Endodermal cell (in vitro differentiated cells): Measurements from ENCODE around the gene TAF7. TPM values are rescaled to one million over a fixed set of nuclear protein-coding genes. Genes with fewer than 3 reads are reported as not detected.

ENCODE experiments used
- DNase-seq: peaks from one replicate; pipeline ENCODE4 v3.0.0-alpha.2; 2017
- H3K27ac ChIP-seq: 2 replicates; pipeline ENCODE4 v1.5.1; 2013; ENCODE audit warnings: mild to moderate bottlenecking, low read depth, low read length, moderate library complexity
- H3K27me3 ChIP-seq: 2 replicates; pipeline ENCODE4 v1.6.1; 2013; ENCODE audit warnings: mild to moderate bottlenecking, low read length, moderate library complexity; ENCODE audit not compliant: insufficient read depth, control insufficient read depth, poor library complexity, severe bottlenecking
- H3K36me3 ChIP-seq: 2 replicates; pipeline ENCODE4 v1.7.0; 2013; ENCODE audit warnings: mild to moderate bottlenecking, low read length, moderate library complexity; ENCODE audit not compliant: control insufficient read depth, insufficient read depth
- H3K4me1 ChIP-seq: one replicate; pipeline ENCODE4 v1.7.0; 2013; ENCODE audit warnings: low read length; ENCODE audit not compliant: control insufficient read depth, insufficient read depth
- H3K4me3 ChIP-seq: 2 replicates; pipeline ENCODE4 v1.5.1; 2013; ENCODE audit warnings: mild to moderate bottlenecking, low read length, moderate library complexity
- H3K9ac ChIP-seq: 2 replicates; pipeline ENCODE4 v1.6.1; 2013; ENCODE audit warnings: mild to moderate bottlenecking, low read length, moderate library complexity; ENCODE audit not compliant: poor library complexity, severe bottlenecking; ENCODE audit errors: extremely low read depth
- H3K9me3 ChIP-seq: 2 replicates; pipeline ENCODE4 v1.6.1; 2013; ENCODE audit warnings: mild to moderate bottlenecking, low read length, moderate library complexity; ENCODE audit not compliant: control insufficient read depth
- H3K27ac Mint-ChIP-seq: 2 replicates; pipeline ENCODE4 v1.8.0; 2020; ENCODE audit warnings: mixed read lengths
- H3K27me3 Mint-ChIP-seq: 2 replicates; pipeline ENCODE4 v1.8.0; 2021; ENCODE audit warnings: mild to moderate bottlenecking, mixed read lengths; ENCODE audit not compliant: insufficient read depth
- H3K36me3 Mint-ChIP-seq: 2 replicates; pipeline ENCODE4 v1.8.0; 2020; ENCODE audit warnings: low read depth, mixed read lengths
- H3K4me1 Mint-ChIP-seq: 2 replicates; pipeline ENCODE4 v1.8.0; 2020; ENCODE audit warnings: mixed read lengths
- H3K4me3 Mint-ChIP-seq: 2 replicates; pipeline ENCODE4 v1.8.0; 2020; ENCODE audit warnings: mild to moderate bottlenecking, moderate library complexity, mixed read lengths
- H3K9me3 Mint-ChIP-seq: 2 replicates; pipeline ENCODE4 v1.8.0; 2020; ENCODE audit warnings: mild to moderate bottlenecking, mixed read lengths
- CTCF ChIP-seq: fragments of 200-600 bp; sonication (generic); conservative IDR thresholded peaks from 2 replicates; pipeline ENCODE4 v1.5.0; 2021; ENCODE audit warnings: antibody characterized with exemption, mild to moderate bottlenecking
- WGBS, 2 experiments: methylation state at CpG; one replicate each; pipeline versions ENCODE4 v1.1.5 to v1.1.7; 2013; ENCODE audit warnings: missing lambda C conversion rate in 2 of 2, mixed read lengths in 1 of 2; ENCODE audit not compliant: insufficient coverage in 1 of 2, insufficient read length in 1 of 2; 5-methylcytosine and 5-hydroxymethylcytosine counted together
- total RNA-seq, 2 donors: library from RNA; stranded (reverse); fragmentation: NEBNext Ultra II Directional in 1 of 2; extraction: Animal tissue kit (Norgen Biotek cat#: 25700) in 1 of 2; gene quantifications; 2 replicates in 1 of 2; 3 replicates in 1 of 2; pipeline ENCODE4 v1.2.1, GENCODE V29; 2021

The TAF7 gene
- total RNA-seq, 2 donors from 2014 or later = 85.4 to 99.0 TPM

- Mint-ChIP-seq H3K4me1 (no peaks in the 10 kb centered on the region), H3K27ac (no peak overlapping the region), H3K9me3 (peaks cover 37% of the 10 kb centered on the region), H3K36me3 (peaks cover 14% of the 10 kb centered on the region), H3K4me3 (no peak overlapping the region), H3K27me3 (peaks cover 13% of the 10 kb centered on the region)
- H3K9ac ChIP-seq = no peak overlapping the region
- H3K36me3 ChIP-seq = no peaks in the 10 kb centered on the region
- no peaks in the 10 kb centered on the region for H3K4me1 ChIP-seq
- no peak for TF ChIP-seq CTCF
- 85 to 90% methylated on average over 6 to 8 of the region's 8 CpGs for WGBS, 2 experiments
- H3K27ac ChIP-seq = no peak overlapping the region
- DNase-seq = no peak
- peaks cover 7% of the 10 kb centered on the region for H3K9me3 ChIP-seq
- no peaks in the 10 kb centered on the region for H3K27me3 ChIP-seq
- H3K4me3 ChIP-seq = no peak overlapping the region
Observed at GRCh38 chr5:141328231-141328630, 7.6 kb upstream of the TAF7 start.

- Histone ChIP-seq H3K9ac (peak overlapping the region; percentile 28), H3K4me1 (no peaks in the 10 kb centered on the region), H3K36me3 (no peaks in the 10 kb centered on the region), H3K9me3 (peaks cover 15% of the 10 kb centered on the region), H3K27me3 (no peaks in the 10 kb centered on the region), H3K27ac (no peak overlapping the region), H3K4me3 (peak overlapping the region; percentile 61)
- Mint-ChIP-seq H3K4me1 (no peaks in the 10 kb centered on the region), H3K36me3 (peaks cover 9% of the 10 kb centered on the region), H3K27me3 (peaks cover 13% of the 10 kb centered on the region), H3K9me3 (peaks cover 23% of the 10 kb centered on the region), H3K4me3 (peak overlapping the region; percentile 71), H3K27ac (peak overlapping the region; percentile 98)
- DNase-seq = peak; percentile 91
- peak; percentile 89 for TF ChIP-seq CTCF
- 75 to 84% methylated on average over 27 of the region's 27 CpGs for WGBS, 2 experiments
Observed at GRCh38 chr5:141326088-141326854, 5.7 kb upstream of the TAF7 start.

- Histone ChIP-seq H3K4me3 (no peak overlapping the region), H3K4me1 (no peaks in the 10 kb centered on the region), H3K9me3 (peaks cover 46% of the 10 kb centered on the region), H3K27me3 (no peaks in the 10 kb centered on the region), H3K27ac (no peak overlapping the region), H3K36me3 (peaks cover 24% of the 10 kb centered on the region), H3K9ac (no peak overlapping the region)
- peaks cover 8% of the 10 kb centered on the region for H3K27me3 Mint-ChIP-seq
- DNase-seq = no peak
- 92 to 93% methylated on average over 2 of the region's 3 CpGs for WGBS, 2 experiments
- no peak for TF ChIP-seq CTCF
- peak overlapping the region; percentile 99 for H3K4me3 Mint-ChIP-seq
- peaks cover 45% of the 10 kb centered on the region for H3K9me3 Mint-ChIP-seq
- peaks cover 30% of the 10 kb centered on the region for H3K36me3 Mint-ChIP-seq
- peaks cover 2% of the 10 kb centered on the region for H3K4me1 Mint-ChIP-seq
- no peak overlapping the region for H3K27ac Mint-ChIP-seq
Observed at GRCh38 chr5:141322261-141322660, 1.7 kb upstream of the TAF7 start.
